Body of pancreas (tissue), 4 donors: ENCODE results near the gene KLF15. TPM values are rescaled to one million over a fixed set of nuclear protein-coding genes. Genes with fewer than 3 reads are reported as not detected.

ENCODE experiments used
- ATAC-seq: fragments of 150-250 bp; one replicate; pipeline ENCODE4 v1.9.1; 2016
- DNase-seq, 4 donors: peaks; one replicate each; pipeline ENCODE4 v3.0.0-alpha.2; 2019
- H3K27ac ChIP-seq, 4 donors: fragments of 200-600 bp; sonication (generic); 1 replicate in 3 of 4; 2 replicates in 1 of 4; pipeline versions ENCODE4 v1.5.1 to v1.6.1; 2016 to 2019; ENCODE audit warnings: mild to moderate bottlenecking in 1 of 4, mixed read lengths in 1 of 4, moderate library complexity in 1 of 4
- H3K27me3 ChIP-seq, 2 donors: fragments of 200-600 bp; sonication (generic); one replicate each; pipeline ENCODE4 v1.6.0; 2016; ENCODE audit warnings: mild to moderate bottlenecking in 1 of 2
- H3K36me3 ChIP-seq, 2 donors: fragments of 200-600 bp; sonication (generic); replicated peaks in 1 of 2; 2 replicates each; pipeline ENCODE4 v1.5.1; 2016; ENCODE audit warnings: low read depth in 2 of 2; ENCODE audit not compliant: insufficient read depth in 1 of 2
- H3K4me1 ChIP-seq: fragments of 200-600 bp; sonication (generic); one replicate; pipeline ENCODE4 v1.6.0; 2016
- H3K4me3 ChIP-seq, 2 donors: fragments of 200-600 bp; sonication (generic); 1 replicate in 1 of 2; 2 replicates in 1 of 2; pipeline ENCODE4 v1.5.1; 2016 to 2019
- H3K9me3 ChIP-seq, 3 donors: fragments of 200-600 bp; sonication (generic); 1 replicate in 2 of 3; 2 replicates in 1 of 3; pipeline ENCODE4 v1.5.1; 2016
- POLR2A ChIP-seq, 3 donors: fragments of 450-650 bp; IDR thresholded peaks; one replicate each; pipeline ENCODE4 v1.6.1; 2016; ENCODE audit warnings: antibody characterized with exemption in 3 of 3, mild to moderate bottlenecking in 2 of 3
- WGBS, 2 donors: methylation state at CpG; one replicate each; pipeline ENCODE4 v1.1.5; 2017; 5-methylcytosine and 5-hydroxymethylcytosine counted together
- intact Hi-C: fragments of 100-400 bp; cut with DNase I; formaldehyde crosslinking; loops from one replicate; pipeline ENCODE4 v1.15.1; 2023
- total RNA-seq, 2 donors: library from RNA; depleted of rRNA; stranded (reverse); fragments of >200 nt; gene quantifications; one replicate each; pipeline ENCODE4 v1.1.0, GENCODE V29; 2016
- TF ChIP-seq, protein P1 (sequence below), 7 experiments: fragments of 450-650 bp in 4 of 7; fragments of 200-600 bp in 3 of 7; sonication (generic) in 3 of 7; IDR thresholded peaks; one replicate each; pipeline ENCODE4 v1.5.1; 2016 to 2019; ENCODE audit warnings: antibody characterized with exemption in 7 of 7

Gene KLF15
- total RNA-seq, 2 donors from 2014 or later: 37.4 to 40.2 TPM

DNA sequence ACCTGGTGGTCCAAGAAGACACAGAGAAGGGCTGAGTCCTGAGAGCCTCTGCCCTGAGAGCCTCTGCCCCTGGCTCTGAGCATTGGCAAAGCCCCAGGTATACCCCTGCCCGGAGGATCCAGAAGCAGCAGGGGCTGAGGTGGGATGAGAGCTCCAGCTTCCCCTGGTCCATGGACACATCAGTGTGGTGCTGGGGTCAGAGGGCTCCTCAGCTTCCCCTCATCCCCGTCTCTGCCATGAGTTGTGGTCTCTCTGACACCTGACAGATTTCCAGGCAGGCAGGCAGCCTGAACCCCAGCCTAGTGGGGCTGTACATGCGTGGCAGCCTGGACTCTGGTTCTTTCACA is 3.5 kb upstream of the KLF15 start:
- no peaks in the 10 kb centered on the region for H3K9me3 ChIP-seq
- H3K4me1 ChIP-seq: peaks cover 12% of the 10 kb centered on the region
- no peak overlapping the region for H3K4me3 ChIP-seq
- 68% methylated on average over 3 of the region's 3 CpGs; no CpG with 5 or more reads in 1 of the 2 donors for WGBS, 2 donors
- ATAC-seq: no peak
- H3K27me3 ChIP-seq: no peaks in the 10 kb centered on the region
- intact Hi-C loops: no loop called here
- H3K36me3 ChIP-seq: no peaks in the 10 kb centered on the region
- peak in 1 of 4 donors; percentile 9 for DNase-seq
- TF ChIP-seq, protein P1, sequence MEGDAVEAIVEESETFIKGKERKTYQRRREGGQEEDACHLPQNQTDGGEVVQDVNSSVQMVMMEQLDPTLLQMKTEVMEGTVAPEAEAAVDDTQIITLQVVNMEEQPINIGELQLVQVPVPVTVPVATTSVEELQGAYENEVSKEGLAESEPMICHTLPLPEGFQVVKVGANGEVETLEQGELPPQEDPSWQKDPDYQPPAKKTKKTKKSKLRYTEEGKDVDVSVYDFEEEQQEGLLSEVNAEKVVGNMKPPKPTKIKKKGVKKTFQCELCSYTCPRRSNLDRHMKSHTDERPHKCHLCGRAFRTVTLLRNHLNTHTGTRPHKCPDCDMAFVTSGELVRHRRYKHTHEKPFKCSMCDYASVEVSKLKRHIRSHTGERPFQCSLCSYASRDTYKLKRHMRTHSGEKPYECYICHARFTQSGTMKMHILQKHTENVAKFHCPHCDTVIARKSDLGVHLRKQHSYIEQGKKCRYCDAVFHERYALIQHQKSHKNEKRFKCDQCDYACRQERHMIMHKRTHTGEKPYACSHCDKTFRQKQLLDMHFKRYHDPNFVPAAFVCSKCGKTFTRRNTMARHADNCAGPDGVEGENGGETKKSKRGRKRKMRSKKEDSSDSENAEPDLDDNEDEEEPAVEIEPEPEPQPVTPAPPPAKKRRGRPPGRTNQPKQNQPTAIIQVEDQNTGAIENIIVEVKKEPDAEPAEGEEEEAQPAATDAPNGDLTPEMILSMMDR (IDR thresholded peaks at IDR 0.05): no peak
- TF ChIP-seq POLR2A (IDR thresholded peaks at IDR 0.05): no peak
- no peak overlapping the region for H3K27ac ChIP-seq

DNA sequence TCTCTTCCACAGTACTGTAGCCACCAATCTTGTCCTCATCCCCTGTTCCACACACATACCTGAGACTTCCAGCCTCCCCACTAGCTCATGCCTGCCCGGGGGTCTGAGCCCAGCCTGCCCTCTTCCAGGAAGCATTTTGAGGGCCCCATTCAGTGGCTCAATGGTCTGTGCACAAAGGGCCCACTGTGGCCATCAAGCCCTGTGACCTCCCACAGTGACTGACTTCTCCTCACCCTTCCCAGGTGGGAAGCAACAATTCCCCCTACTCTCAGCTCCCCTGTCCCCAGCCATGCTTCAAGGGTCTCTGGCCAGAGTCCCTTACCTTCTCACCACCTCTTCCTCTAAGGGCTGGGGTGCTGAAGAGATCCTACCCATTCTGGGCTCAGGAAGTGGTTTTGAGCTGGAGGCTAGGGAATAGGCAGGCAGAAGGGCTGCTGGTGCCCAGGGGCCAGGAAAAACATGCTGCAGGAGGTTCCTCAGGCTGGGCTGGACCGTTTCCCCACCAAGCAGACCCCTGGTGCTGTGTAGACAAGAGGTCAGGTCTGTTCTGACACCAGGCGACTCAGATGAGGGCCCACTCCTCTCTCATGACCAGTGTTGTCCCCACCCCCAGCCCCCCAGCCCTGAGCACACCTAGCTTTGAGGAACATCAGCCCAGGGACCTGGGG is 3.0 kb upstream of the KLF15 start:
- WGBS, 2 donors: 57 to 65% methylated on average over 3 of the region's 3 CpGs
- Histone ChIP-seq H3K27me3 (no peaks in the 10 kb centered on the region), H3K9me3 (no peaks in the 10 kb centered on the region), H3K27ac (no peak overlapping the region), H3K4me3 (no peak overlapping the region), H3K4me1 (peaks cover 17% of the 10 kb centered on the region), H3K36me3 (no peaks in the 10 kb centered on the region)
- ATAC-seq (no peak), DNase-seq (peak in 1 of 4 donors; percentile 4)
- TF ChIP-seq, protein P1 (IDR thresholded peaks at IDR 0.05): no peak
- TF ChIP-seq POLR2A (IDR thresholded peaks at IDR 0.05): no peak
- intact Hi-C loops: no loop called here

DNA sequence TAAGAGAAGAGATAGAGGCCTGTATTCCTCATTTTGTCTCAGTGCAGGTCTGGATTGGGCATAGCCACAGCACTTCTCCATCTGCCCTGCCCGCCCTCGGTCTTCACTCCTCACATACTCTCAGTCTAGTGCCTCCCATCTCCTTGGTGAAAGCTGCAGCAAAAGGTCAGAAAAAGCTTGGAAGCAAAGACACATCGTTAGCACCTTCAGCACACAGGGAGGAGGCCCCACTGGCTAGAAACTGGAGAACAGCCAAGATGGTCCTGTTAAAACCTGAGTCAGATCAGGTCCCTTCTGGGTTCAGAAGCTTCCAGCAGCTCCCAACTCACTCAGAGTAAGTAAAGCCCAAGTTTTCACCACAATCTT is 1.6 kb upstream of the KLF15 start:
- DNase-seq (no peak), ATAC-seq (no peak)
- TF ChIP-seq, protein P1 (IDR thresholded peaks at IDR 0.05): no peak
- no peak for TF ChIP-seq POLR2A (IDR thresholded peaks at IDR 0.05)
- H3K4me3 ChIP-seq: no peak overlapping the region
- H3K27ac ChIP-seq: no peak overlapping the region
- intact Hi-C loops: loop anchor here (10.0 kb wide), 1 partner anchor 96 kb away; no protein-coding TSS in a partner anchor
- WGBS, 2 donors: 80 to 96% methylated on average over 3 of the region's 3 CpGs
- H3K27me3 ChIP-seq: no peaks in the 10 kb centered on the region
- peaks cover 31% of the 10 kb centered on the region for H3K4me1 ChIP-seq
- H3K36me3 ChIP-seq: no peaks in the 10 kb centered on the region
- H3K9me3 ChIP-seq: no peaks in the 10 kb centered on the region

- Histone ChIP-seq H3K27me3 (no peaks in the 10 kb centered on the region), H3K9me3 (no peaks in the 10 kb centered on the region), H3K27ac (peak overlapping the region; percentile 98 to 99 (median 99)), H3K4me3 (no peak overlapping the region), H3K4me1 (peaks cover 37% of the 10 kb centered on the region), H3K36me3 (no peaks in the 10 kb centered on the region)
- peak in 1 of 3 donors; percentile 9 for TF ChIP-seq POLR2A (IDR thresholded peaks at IDR 0.05)
- TF ChIP-seq, protein P1 (IDR thresholded peaks at IDR 0.05): no peak
- DNase-seq: peak in 3 of 4 donors; percentile 50 to 63 (median 54)
- ATAC-seq: no peak
- WGBS, 2 donors: 8 to 30% methylated on average over 4 to 11 of the region's 11 CpGs
- intact Hi-C loops: loop anchor here (10.0 kb wide), 1 partner anchor 97 kb away; no protein-coding TSS in a partner anchor
Observed at GRCh38 chr3:126358038-126358815, 1.0 kb upstream of the KLF15 start.
